ENCODE measurements around the gene EHBP1L1.

GRCh38 chr11:65535102-65535501 lies 40.8 kb upstream of the EHBP1L1 start:
- no peak for TF ChIP-seq ZNF629 (tag by site-specific recombination; IDR thresholded peaks at IDR 0.05)
- no peak for TF ChIP-seq MYNN (tag by site-specific recombination; IDR thresholded peaks at IDR 0.05; ENCODE audit: borderline replicate concordance)
- TF ChIP-seq, protein P1, sequence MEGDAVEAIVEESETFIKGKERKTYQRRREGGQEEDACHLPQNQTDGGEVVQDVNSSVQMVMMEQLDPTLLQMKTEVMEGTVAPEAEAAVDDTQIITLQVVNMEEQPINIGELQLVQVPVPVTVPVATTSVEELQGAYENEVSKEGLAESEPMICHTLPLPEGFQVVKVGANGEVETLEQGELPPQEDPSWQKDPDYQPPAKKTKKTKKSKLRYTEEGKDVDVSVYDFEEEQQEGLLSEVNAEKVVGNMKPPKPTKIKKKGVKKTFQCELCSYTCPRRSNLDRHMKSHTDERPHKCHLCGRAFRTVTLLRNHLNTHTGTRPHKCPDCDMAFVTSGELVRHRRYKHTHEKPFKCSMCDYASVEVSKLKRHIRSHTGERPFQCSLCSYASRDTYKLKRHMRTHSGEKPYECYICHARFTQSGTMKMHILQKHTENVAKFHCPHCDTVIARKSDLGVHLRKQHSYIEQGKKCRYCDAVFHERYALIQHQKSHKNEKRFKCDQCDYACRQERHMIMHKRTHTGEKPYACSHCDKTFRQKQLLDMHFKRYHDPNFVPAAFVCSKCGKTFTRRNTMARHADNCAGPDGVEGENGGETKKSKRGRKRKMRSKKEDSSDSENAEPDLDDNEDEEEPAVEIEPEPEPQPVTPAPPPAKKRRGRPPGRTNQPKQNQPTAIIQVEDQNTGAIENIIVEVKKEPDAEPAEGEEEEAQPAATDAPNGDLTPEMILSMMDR (tag by site-specific recombination; IDR thresholded peaks at IDR 0.05): no peak
- no peak for TF ChIP-seq RBAK (tag by site-specific recombination; IDR thresholded peaks at IDR 0.05)
- no peak for TF ChIP-seq KLF16 (tag by site-specific recombination; IDR thresholded peaks at IDR 0.05)
- TF ChIP-seq ZEB2 (tag by site-specific recombination; IDR thresholded peaks at IDR 0.05): no peak
- no peak for TF ChIP-seq REST (tag by site-specific recombination; IDR thresholded peaks at IDR 0.05)
- TF ChIP-seq KLF7 (tag by site-specific recombination; IDR thresholded peaks at IDR 0.05; ENCODE audit: borderline replicate concordance): no peak
- TF ChIP-seq ZNF174 (tag by site-specific recombination; IDR thresholded peaks at IDR 0.05): no peak
- TF ChIP-seq ZNF658 (tag by site-specific recombination; IDR thresholded peaks at IDR 0.05): no peak
- TF ChIP-seq ZNF558 (tag by site-specific recombination; IDR thresholded peaks at IDR 0.05): no peak
- no peak for TF ChIP-seq ZNF311 (tag by site-specific recombination; IDR thresholded peaks at IDR 0.05; ENCODE audit: borderline replicate concordance)
- no peak for TF ChIP-seq ZBTB20 (tag by site-specific recombination; IDR thresholded peaks at IDR 0.05)
- no peak for TF ChIP-seq ZNF24 (tag by site-specific recombination; IDR thresholded peaks at IDR 0.05)
